ENCODE results near the gene F10.

The F10 gene

DNA sequence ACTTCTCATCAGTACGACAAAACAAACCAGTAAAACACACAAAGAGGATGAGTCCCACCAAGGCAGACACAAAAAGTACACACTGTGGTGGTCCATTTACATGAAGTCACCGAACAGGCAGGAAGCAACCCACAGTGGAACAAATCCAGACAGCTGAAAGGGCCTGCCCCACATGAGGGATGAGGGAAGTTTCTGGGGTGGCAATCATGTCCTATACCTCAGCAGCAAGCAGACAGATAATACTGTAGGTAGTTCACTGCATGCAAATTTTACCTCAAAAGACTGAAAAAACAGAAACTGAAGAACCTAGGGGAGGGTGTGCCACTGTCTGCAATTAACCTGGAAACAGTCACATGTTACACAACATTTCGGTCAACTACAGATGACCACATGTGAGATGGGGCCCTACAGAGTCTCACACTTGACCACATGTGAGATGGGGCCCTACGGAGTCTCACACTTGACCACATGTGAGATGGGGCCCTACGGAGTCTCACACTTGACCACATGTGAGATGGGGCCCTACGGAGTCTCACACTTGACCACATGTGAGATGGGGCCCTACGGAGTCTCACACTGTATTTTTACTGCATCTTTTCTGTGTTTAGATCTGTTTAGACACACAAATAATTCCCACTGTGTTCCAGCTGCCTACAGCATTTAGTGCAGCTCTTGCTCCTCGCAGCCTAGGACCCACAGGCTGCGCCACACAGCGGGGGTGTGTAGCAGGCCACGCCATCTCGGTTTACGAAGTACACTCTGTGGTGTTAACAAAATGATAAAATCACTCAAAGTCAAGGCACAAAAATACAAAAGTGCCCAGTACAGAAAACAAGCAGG, 63.7 kb downstream of the F10 start:
- TF ChIP-seq ZNF8 (CRISPR knock-in tag; IDR thresholded peaks at IDR 0.05) (no peak), TOX (CRISPR knock-in tag; IDR thresholded peaks at IDR 0.05; ENCODE audit: borderline replicate concordance) (no peak), ZNF565 (CRISPR knock-in tag; conservative IDR thresholded peaks at IDR 0.05; ENCODE audit: low read depth) (no peak), GLIS3 (CRISPR knock-in tag; IDR thresholded peaks at IDR 0.05) (no peak), ISL1 (CRISPR knock-in tag; IDR thresholded peaks at IDR 0.05) (no peak), SNAI2 (CRISPR knock-in tag; IDR thresholded peaks at IDR 0.05) (no peak), ZFP30 (CRISPR knock-in tag; IDR thresholded peaks at IDR 0.05) (no peak), TCF4 (CRISPR knock-in tag; IDR thresholded peaks at IDR 0.05; ENCODE audit: borderline replicate concordance) (no peak), BACH2 (CRISPR knock-in tag; IDR thresholded peaks at IDR 0.05; ENCODE audit: borderline replicate concordance) (no peak)
- TF ChIP-seq, protein P1, sequence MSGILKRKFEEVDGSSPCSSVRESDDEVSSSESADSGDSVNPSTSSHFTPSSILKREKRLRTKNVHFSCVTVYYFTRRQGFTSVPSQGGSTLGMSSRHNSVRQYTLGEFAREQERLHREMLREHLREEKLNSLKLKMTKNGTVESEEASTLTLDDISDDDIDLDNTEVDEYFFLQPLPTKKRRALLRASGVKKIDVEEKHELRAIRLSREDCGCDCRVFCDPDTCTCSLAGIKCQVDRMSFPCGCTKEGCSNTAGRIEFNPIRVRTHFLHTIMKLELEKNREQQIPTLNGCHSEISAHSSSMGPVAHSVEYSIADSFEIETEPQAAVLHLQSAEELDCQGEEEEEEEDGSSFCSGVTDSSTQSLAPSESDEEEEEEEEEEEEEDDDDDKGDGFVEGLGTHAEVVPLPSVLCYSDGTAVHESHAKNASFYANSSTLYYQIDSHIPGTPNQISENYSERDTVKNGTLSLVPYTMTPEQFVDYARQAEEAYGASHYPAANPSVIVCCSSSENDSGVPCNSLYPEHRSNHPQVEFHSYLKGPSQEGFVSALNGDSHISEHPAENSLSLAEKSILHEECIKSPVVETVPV (CRISPR knock-in tag; IDR thresholded peaks at IDR 0.05), result no peak
- TF ChIP-seq, protein P2, sequence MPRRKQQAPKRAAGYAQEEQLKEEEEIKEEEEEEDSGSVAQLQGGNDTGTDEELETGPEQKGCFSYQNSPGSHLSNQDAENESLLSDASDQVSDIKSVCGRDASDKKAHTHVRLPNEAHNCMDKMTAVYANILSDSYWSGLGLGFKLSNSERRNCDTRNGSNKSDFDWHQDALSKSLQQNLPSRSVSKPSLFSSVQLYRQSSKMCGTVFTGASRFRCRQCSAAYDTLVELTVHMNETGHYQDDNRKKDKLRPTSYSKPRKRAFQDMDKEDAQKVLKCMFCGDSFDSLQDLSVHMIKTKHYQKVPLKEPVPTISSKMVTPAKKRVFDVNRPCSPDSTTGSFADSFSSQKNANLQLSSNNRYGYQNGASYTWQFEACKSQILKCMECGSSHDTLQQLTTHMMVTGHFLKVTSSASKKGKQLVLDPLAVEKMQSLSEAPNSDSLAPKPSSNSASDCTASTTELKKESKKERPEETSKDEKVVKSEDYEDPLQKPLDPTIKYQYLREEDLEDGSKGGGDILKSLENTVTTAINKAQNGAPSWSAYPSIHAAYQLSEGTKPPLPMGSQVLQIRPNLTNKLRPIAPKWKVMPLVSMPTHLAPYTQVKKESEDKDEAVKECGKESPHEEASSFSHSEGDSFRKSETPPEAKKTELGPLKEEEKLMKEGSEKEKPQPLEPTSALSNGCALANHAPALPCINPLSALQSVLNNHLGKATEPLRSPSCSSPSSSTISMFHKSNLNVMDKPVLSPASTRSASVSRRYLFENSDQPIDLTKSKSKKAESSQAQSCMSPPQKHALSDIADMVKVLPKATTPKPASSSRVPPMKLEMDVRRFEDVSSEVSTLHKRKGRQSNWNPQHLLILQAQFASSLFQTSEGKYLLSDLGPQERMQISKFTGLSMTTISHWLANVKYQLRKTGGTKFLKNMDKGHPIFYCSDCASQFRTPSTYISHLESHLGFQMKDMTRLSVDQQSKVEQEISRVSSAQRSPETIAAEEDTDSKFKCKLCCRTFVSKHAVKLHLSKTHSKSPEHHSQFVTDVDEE (CRISPR knock-in tag; IDR thresholded peaks at IDR 0.05), result no peak
- TF ChIP-seq, protein P3, sequence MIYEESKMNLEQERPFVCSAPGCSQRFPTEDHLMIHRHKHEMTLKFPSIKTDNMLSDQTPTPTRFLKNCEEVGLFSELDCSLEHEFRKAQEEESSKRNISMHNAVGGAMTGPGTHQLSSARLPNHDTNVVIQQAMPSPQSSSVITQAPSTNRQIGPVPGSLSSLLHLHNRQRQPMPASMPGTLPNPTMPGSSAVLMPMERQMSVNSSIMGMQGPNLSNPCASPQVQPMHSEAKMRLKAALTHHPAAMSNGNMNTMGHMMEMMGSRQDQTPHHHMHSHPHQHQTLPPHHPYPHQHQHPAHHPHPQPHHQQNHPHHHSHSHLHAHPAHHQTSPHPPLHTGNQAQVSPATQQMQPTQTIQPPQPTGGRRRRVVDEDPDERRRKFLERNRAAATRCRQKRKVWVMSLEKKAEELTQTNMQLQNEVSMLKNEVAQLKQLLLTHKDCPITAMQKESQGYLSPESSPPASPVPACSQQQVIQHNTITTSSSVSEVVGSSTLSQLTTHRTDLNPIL (CRISPR knock-in tag; IDR thresholded peaks at IDR 0.05; ENCODE audit: low read depth), result no peak
- ATAC-seq, result no peak

DNA sequence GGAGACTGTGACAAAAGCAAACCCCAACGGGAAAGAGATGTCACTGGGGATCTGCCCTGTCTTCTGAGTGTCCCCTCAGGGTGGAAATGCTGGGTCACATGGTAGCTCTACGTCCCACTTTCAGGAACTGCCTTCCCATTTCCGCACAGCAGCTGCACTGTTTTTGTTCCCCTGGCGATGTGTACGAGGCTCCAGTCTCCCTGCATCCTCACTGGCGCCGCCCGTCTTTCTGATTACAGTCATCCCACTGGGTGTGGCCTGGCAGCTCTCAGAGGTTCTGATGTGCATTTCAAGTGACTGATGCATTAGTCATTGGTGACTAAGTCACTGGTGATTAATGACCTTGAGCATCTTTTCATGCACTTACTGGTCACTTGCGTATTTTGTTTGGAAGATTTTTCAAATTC, 64.7 kb downstream of the F10 start:
- peak; percentile 99 for ATAC-seq
- TF ChIP-seq BACH2 (CRISPR knock-in tag; IDR thresholded peaks at IDR 0.05; ENCODE audit: borderline replicate concordance), result no peak
- TF ChIP-seq ZFP3 (CRISPR knock-in tag; IDR thresholded peaks at IDR 0.05), result peak; percentile 49; the same call in 1 of the 2 replicates
- TF ChIP-seq GLIS3 (CRISPR knock-in tag; IDR thresholded peaks at IDR 0.05), result no peak
- TF ChIP-seq RARB (CRISPR knock-in tag; IDR thresholded peaks at IDR 0.05), result no peak
- TF ChIP-seq ISL1 (CRISPR knock-in tag; IDR thresholded peaks at IDR 0.05), result peak; percentile 92
- TF ChIP-seq TOX (CRISPR knock-in tag; IDR thresholded peaks at IDR 0.05; ENCODE audit: borderline replicate concordance), result 0 out of 2 replicates have a peak, but pooled peaks have one; percentile 25
- TF ChIP-seq ZNF565 (CRISPR knock-in tag; conservative IDR thresholded peaks at IDR 0.05; ENCODE audit: low read depth), result no peak
- TF ChIP-seq, protein P2 (CRISPR knock-in tag; IDR thresholded peaks at IDR 0.05), result no peak
- no peak for TF ChIP-seq TCF4 (CRISPR knock-in tag; IDR thresholded peaks at IDR 0.05; ENCODE audit: borderline replicate concordance)
- TF ChIP-seq OSR1 (CRISPR knock-in tag; IDR thresholded peaks at IDR 0.05), result no peak
- TF ChIP-seq, protein P4, sequence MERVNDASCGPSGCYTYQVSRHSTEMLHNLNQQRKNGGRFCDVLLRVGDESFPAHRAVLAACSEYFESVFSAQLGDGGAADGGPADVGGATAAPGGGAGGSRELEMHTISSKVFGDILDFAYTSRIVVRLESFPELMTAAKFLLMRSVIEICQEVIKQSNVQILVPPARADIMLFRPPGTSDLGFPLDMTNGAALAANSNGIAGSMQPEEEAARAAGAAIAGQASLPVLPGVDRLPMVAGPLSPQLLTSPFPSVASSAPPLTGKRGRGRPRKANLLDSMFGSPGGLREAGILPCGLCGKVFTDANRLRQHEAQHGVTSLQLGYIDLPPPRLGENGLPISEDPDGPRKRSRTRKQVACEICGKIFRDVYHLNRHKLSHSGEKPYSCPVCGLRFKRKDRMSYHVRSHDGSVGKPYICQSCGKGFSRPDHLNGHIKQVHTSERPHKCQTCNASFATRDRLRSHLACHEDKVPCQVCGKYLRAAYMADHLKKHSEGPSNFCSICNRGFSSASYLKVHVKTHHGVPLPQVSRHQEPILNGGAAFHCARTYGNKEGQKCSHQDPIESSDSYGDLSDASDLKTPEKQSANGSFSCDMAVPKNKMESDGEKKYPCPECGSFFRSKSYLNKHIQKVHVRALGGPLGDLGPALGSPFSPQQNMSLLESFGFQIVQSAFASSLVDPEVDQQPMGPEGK (CRISPR knock-in tag; IDR thresholded peaks at IDR 0.05; ENCODE audit: borderline replicate concordance), result no peak
- TF ChIP-seq ZC3H10 (CRISPR knock-in tag; IDR thresholded peaks at IDR 0.05), result peak; percentile 48; the same call in 1 of the 2 replicates
- no peak for TF ChIP-seq PPARA (CRISPR knock-in tag; IDR thresholded peaks at IDR 0.05; ENCODE audit: borderline replicate concordance)

Measured in SK-N-SH treated with all-trans-retinoic acid at 6 μM for 48 hours (cell line).